H1 (cell line): ENCODE data around the gene CDH18. TPM values are rescaled to one million over a fixed set of nuclear protein-coding genes. Genes with fewer than 3 reads are reported as not detected.

Source experiments
- CTCF ChIP-seq, 3 experiments: IDR thresholded peaks; 1 replicate in 2 of 3; 2 replicates in 1 of 3; pipeline versions ENCODE4 v1.5.1 to v1.6.1; 2011; ENCODE audit warnings: low read length in 3 of 3, mild to moderate bottlenecking in 3 of 3, inconsistent platforms in 2 of 3, low read depth in 1 of 3, moderate library complexity in 1 of 3; ENCODE audit not compliant: insufficient read depth in 1 of 3; ENCODE audit errors: control extremely low read depth in 1 of 3
- JUND ChIP-seq: IDR thresholded peaks from 2 replicates; pipeline ENCODE4 v1.6.1; 2011; ENCODE audit warnings: mild to moderate bottlenecking, improper control_type of control experiment, low read length
- SUZ12 ChIP-seq: fragments of 200-600 bp; sonication (generic); IDR thresholded peaks from 2 replicates; pipeline ENCODE4 v1.6.1; 2012; ENCODE audit warnings: mild to moderate bottlenecking, inconsistent platforms, low read length, moderate library complexity, mixed read lengths
- polyA plus RNA-seq, 7 experiments: library from polyadenylated mRNA; depleted of rRNA in 3 of 7; stranded (reverse) in 5 of 7; unstranded in 2 of 7; fragments of >200 nt in 5 of 7; fragments of 200-250 nt in 2 of 7; gene quantifications; 1 replicate in 5 of 7; 2 replicates in 1 of 7; 4 replicates in 1 of 7; pipeline versions ENCODE4 v1.2.1 to v1.2.3, GENCODE V29; 2011 to 2013; ENCODE audit warnings: missing spikeins in 2 of 7, mixed read lengths in 2 of 7
- total RNA-seq: library from RNA; stranded (reverse); fragmentation: NEBNext Ultra II Directional; extraction: Animal tissue kit (Norgen Biotek cat#: 25700); gene quantifications from 2 replicates; pipeline ENCODE4 v1.2.1, GENCODE V29; 2021

CDH18 gene
- total and polyA plus RNA-seq, 2 of the 8 experiments (the other 6 are each of a cell fraction or from before 2014, with no cell fraction given), result 0.30 to 0.32 TPM

DNA sequence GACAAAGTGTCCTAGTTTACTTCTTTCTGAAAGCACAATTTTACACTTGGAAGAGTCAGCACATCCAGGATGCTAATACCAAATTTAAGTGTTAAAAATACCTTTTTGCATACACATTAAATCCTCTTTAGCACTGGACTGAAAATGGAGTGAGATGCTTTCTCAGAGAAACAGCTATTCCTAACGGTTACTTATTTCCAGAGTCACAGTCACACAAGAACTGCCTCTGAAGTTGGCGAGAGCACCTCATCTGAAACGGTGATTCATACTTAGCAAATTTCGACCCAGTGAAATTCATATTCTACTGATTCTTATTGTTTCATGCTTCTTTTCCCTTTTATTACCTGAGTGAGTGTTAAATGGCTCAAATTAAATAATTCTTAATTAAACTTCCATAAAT lies 12.2 kb downstream of the CDH18 start (continued):
- no peak for TF ChIP-seq CTCF (IDR thresholded peaks at IDR 0.05; ENCODE audit: control extremely low read depth in 1 of 3, insufficient read depth in 1 of 3, low read depth in 1 of 3, low read length in 3 of 3)
- TF ChIP-seq SUZ12, result no peak
- TF ChIP-seq JUND, result no peak
